Naive B cell (primary cell): Measurements from ENCODE around the gene EEFSEC. TPM values are rescaled to one million over a fixed set of nuclear protein-coding genes. Genes with fewer than 3 reads are reported as not detected.

Experiments used
- ATAC-seq, 2 donors: fragments of 150-1000 bp; cut with Tn5 transposase; 2 replicates each; pipeline ENCODE4 v1.10.0; 2021; ENCODE audit warnings: low read depth in 2 of 2, mild to moderate bottlenecking in 2 of 2, moderate library complexity in 2 of 2
- DNase-seq: peaks from one replicate; pipeline ENCODE4 v3.0.0; 2022
- H3K27ac Mint-ChIP-seq, 6 donors: one replicate each; pipeline ENCODE4 v1.8.0; 2020 to 2022; ENCODE audit warnings: mild to moderate bottlenecking in 6 of 6, mixed read lengths in 6 of 6, moderate library complexity in 5 of 6, inconsistent platforms in 2 of 6
- H3K27me3 Mint-ChIP-seq, 3 donors: one replicate each; pipeline ENCODE4 v1.8.0; 2021 to 2022; ENCODE audit warnings: mixed read lengths in 3 of 3, mild to moderate bottlenecking in 1 of 3
- H3K36me3 Mint-ChIP-seq, 2 donors: one replicate each; pipeline ENCODE4 v1.8.0; 2020 to 2022; ENCODE audit warnings: mixed read lengths in 2 of 2, inconsistent platforms in 1 of 2, mild to moderate bottlenecking in 1 of 2
- H3K4me1 Mint-ChIP-seq, 3 donors: one replicate each; pipeline ENCODE4 v1.8.0; 2020 to 2022; ENCODE audit warnings: mixed read lengths in 3 of 3, inconsistent platforms in 1 of 3, mild to moderate bottlenecking in 1 of 3, moderate library complexity in 1 of 3
- H3K4me3 Mint-ChIP-seq, 8 donors: one replicate each; pipeline ENCODE4 v1.8.0; 2020 to 2022; ENCODE audit warnings: mild to moderate bottlenecking in 8 of 8, mixed read lengths in 8 of 8, moderate library complexity in 8 of 8, inconsistent platforms in 2 of 8
- H3K9me3 Mint-ChIP-seq, 7 donors: one replicate each; pipeline ENCODE4 v1.8.0; 2020 to 2022; ENCODE audit warnings: mixed read lengths in 7 of 7, mild to moderate bottlenecking in 5 of 7, inconsistent platforms in 2 of 7, moderate library complexity in 1 of 7
- polyA plus RNA-seq, 6 donors: library from polyadenylated mRNA; unstranded; fragments of 300-500 nt; fragmentation: Illumina TruSeq; gene quantifications; one replicate each; pipeline ENCODE4 v1.2.3, GENCODE V29; 2021; ENCODE audit warnings: low read depth in 6 of 6

Gene EEFSEC
- polyA plus RNA-seq, 6 donors from 2014 or later: 8.5 to 24.0 (median 20.1) TPM

GRCh38 chr3:128344052-128344735, 190.9 kb downstream of the EEFSEC start:
- Mint-ChIP-seq H3K36me3 (peaks cover 0 to 10% of the 10 kb centered on the region in 2 donors), H3K4me1 (peaks cover 16 to 26% (median 25%) of the 10 kb centered on the region in 3 donors), H3K9me3 (no peaks in the 10 kb centered on the region), H3K4me3 (no peak overlapping the region), H3K27me3 (no peaks in the 10 kb centered on the region), H3K27ac (no peak overlapping the region)
- ATAC-seq (no peak), DNase-seq (no peak)

GRCh38 chr3:128345196-128345595, 191.9 kb downstream of the EEFSEC start:
- H3K27me3 Mint-ChIP-seq: no peaks in the 10 kb centered on the region
- no peak for ATAC-seq
- H3K4me3 Mint-ChIP-seq: no peak overlapping the region
- no peak for DNase-seq
- H3K4me1 Mint-ChIP-seq: peaks cover 22 to 26% (median 25%) of the 10 kb centered on the region in 3 donors
- no peaks in the 10 kb centered on the region for H3K9me3 Mint-ChIP-seq
- peaks cover 0 to 10% of the 10 kb centered on the region in 2 donors for H3K36me3 Mint-ChIP-seq
- H3K27ac Mint-ChIP-seq: no peak overlapping the region

- ATAC-seq: no peak
- DNase-seq: no peak
- Mint-ChIP-seq H3K4me3 (no peak overlapping the region), H3K27ac (no peak overlapping the region), H3K4me1 (peaks cover 22 to 26% (median 25%) of the 10 kb centered on the region in 3 donors), H3K27me3 (no peaks in the 10 kb centered on the region), H3K36me3 (peaks cover 6 to 7% of the 10 kb centered on the region in 2 donors), H3K9me3 (no peaks in the 10 kb centered on the region)
Measured at GRCh38 chr3:128346562-128346961, 193.3 kb downstream of the EEFSEC start.

GRCh38 chr3:128347282-128347681, 194.0 kb downstream of the EEFSEC start:
- no peaks in the 10 kb centered on the region for H3K9me3 Mint-ChIP-seq
- peaks cover 22 to 26% (median 25%) of the 10 kb centered on the region in 3 donors for H3K4me1 Mint-ChIP-seq
- peak overlapping the region in 4 of 6 donors; percentile 2 to 36 (median 34) for H3K27ac Mint-ChIP-seq
- no peak overlapping the region for H3K4me3 Mint-ChIP-seq
- DNase-seq (no peak), ATAC-seq (no peak)
- H3K36me3 Mint-ChIP-seq: peaks cover 6 to 8% of the 10 kb centered on the region in 2 donors
- H3K27me3 Mint-ChIP-seq: no peaks in the 10 kb centered on the region

GRCh38 chr3:128348075-128348474, 194.8 kb downstream of the EEFSEC start:
- Mint-ChIP-seq H3K36me3 (peaks cover 6 to 8% of the 10 kb centered on the region in 2 donors), H3K4me1 (peaks cover 22 to 26% (median 25%) of the 10 kb centered on the region in 3 donors), H3K4me3 (no peak overlapping the region), H3K27me3 (no peaks in the 10 kb centered on the region), H3K9me3 (no peaks in the 10 kb centered on the region), H3K27ac (peak overlapping the region in 4 of 6 donors; percentile 8 to 59 (median 20))
- DNase-seq: no peak
- ATAC-seq: no peak

GRCh38 chr3:128348805-128349531, 195.7 kb downstream of the EEFSEC start:
- Mint-ChIP-seq H3K9me3 (no peaks in the 10 kb centered on the region), H3K27ac (peak overlapping the region in 4 of 6 donors; percentile 3 to 78 (median 47)), H3K4me1 (peaks cover 22% of the 10 kb centered on the region in 3 donors), H3K4me3 (peak overlapping the region in 2 of 8 donors; percentile 32 to 65), H3K27me3 (no peaks in the 10 kb centered on the region), H3K36me3 (peaks cover 6 to 8% of the 10 kb centered on the region in 2 donors)
- ATAC-seq (no peak), DNase-seq (no peak)

GRCh38 chr3:128349963-128350599, 196.8 kb downstream of the EEFSEC start:
- no peak overlapping the region for H3K27ac Mint-ChIP-seq
- H3K4me1 Mint-ChIP-seq: peaks cover 21 to 22% (median 22%) of the 10 kb centered on the region in 3 donors
- H3K9me3 Mint-ChIP-seq: no peaks in the 10 kb centered on the region
- no peak for ATAC-seq
- no peak overlapping the region for H3K4me3 Mint-ChIP-seq
- H3K27me3 Mint-ChIP-seq: no peaks in the 10 kb centered on the region
- H3K36me3 Mint-ChIP-seq: peaks cover 6 to 8% of the 10 kb centered on the region in 2 donors
- DNase-seq: no peak

GRCh38 chr3:128351546-128351945, 198.3 kb downstream of the EEFSEC start:
- no peak overlapping the region for H3K4me3 Mint-ChIP-seq
- no peak for ATAC-seq
- DNase-seq: no peak

GRCh38 chr3:128352326-128352725, 199.0 kb downstream of the EEFSEC start:
- H3K36me3 Mint-ChIP-seq: peaks cover 6 to 8% of the 10 kb centered on the region in 2 donors
- H3K4me1 Mint-ChIP-seq: peaks cover 16 to 22% (median 20%) of the 10 kb centered on the region in 3 donors
- no peak overlapping the region for H3K4me3 Mint-ChIP-seq
- ATAC-seq: no peak
- no peaks in the 10 kb centered on the region for H3K27me3 Mint-ChIP-seq
- no peaks in the 10 kb centered on the region for H3K9me3 Mint-ChIP-seq
- no peak for DNase-seq
- H3K27ac Mint-ChIP-seq: no peak overlapping the region

More at GRCh38 chr3:128351546-128351945, 198.3 kb downstream of the EEFSEC start:
- Mint-ChIP-seq H3K27me3 (no peaks in the 10 kb centered on the region), H3K27ac (no peak overlapping the region), H3K4me1 (peaks cover 22 to 26% (median 22%) of the 10 kb centered on the region in 3 donors), H3K36me3 (peaks cover 6 to 8% of the 10 kb centered on the region in 2 donors), H3K9me3 (no peaks in the 10 kb centered on the region)

GRCh38 chr3:128353361-128353965, 200.2 kb downstream of the EEFSEC start:
- Mint-ChIP-seq H3K9me3 (no peaks in the 10 kb centered on the region), H3K4me3 (no peak overlapping the region), H3K36me3 (peaks cover 8 to 11% of the 10 kb centered on the region in 2 donors), H3K27me3 (no peaks in the 10 kb centered on the region), H3K4me1 (peaks cover 10 to 13% (median 12%) of the 10 kb centered on the region in 3 donors), H3K27ac (peak overlapping the region in 1 of 6 donors; percentile 33)
- no peak for DNase-seq
- ATAC-seq: no peak

- peak overlapping the region in 1 of 6 donors; percentile 22 for H3K27ac Mint-ChIP-seq
- H3K36me3 Mint-ChIP-seq: peaks cover 8 to 16% of the 10 kb centered on the region in 2 donors
- H3K4me1 Mint-ChIP-seq: peaks cover 4 to 7% (median 6%) of the 10 kb centered on the region in 3 donors
- no peaks in the 10 kb centered on the region for H3K9me3 Mint-ChIP-seq
- DNase-seq: no peak
- no peak overlapping the region for H3K4me3 Mint-ChIP-seq
- H3K27me3 Mint-ChIP-seq: no peaks in the 10 kb centered on the region
- no peak for ATAC-seq
Measured at GRCh38 chr3:128353991-128354687, 200.9 kb downstream of the EEFSEC start.

GRCh38 chr3:128354788-128355542, 201.7 kb downstream of the EEFSEC start:
- Mint-ChIP-seq H3K9me3 (no peaks in the 10 kb centered on the region), H3K4me3 (no peak overlapping the region), H3K27me3 (no peaks in the 10 kb centered on the region), H3K4me1 (peaks cover 0 to 6% (median 4%) of the 10 kb centered on the region in 3 donors), H3K27ac (peak overlapping the region in 1 of 6 donors; percentile 33), H3K36me3 (peaks cover 8 to 16% of the 10 kb centered on the region in 2 donors)
- DNase-seq: no peak
- ATAC-seq: no peak
